HEK293 (cell line): ENCODE results near the gene PFAS.
A peak's percentile ranks its signal among the peaks of the same experiment; 100 is the strongest.

Experiments
- ATF2 ChIP-seq: fragments of 450-650 bp; formaldehyde crosslinking; IDR thresholded peaks from 2 replicates; pipeline ENCODE4 v1.5.1; 2016; ENCODE audit warnings: missing biosample characterization, missing genetic modification characterization, low read depth
- OSR2 ChIP-seq: fragments of 450-650 bp; formaldehyde crosslinking; IDR thresholded peaks from 2 replicates; pipeline ENCODE4 v1.5.1; 2016; ENCODE audit warnings: missing biosample characterization, missing genetic modification characterization
- PRDM4 ChIP-seq: fragments of 450-650 bp; formaldehyde crosslinking; IDR thresholded peaks from 2 replicates; pipeline ENCODE4 v1.5.1; 2017; ENCODE audit warnings: missing biosample characterization, missing genetic modification characterization
- REST ChIP-seq: fragments of 450-650 bp; formaldehyde crosslinking; IDR thresholded peaks from 2 replicates; pipeline ENCODE4 v1.5.1; 2016; ENCODE audit warnings: missing biosample characterization, missing genetic modification characterization
- SP3 ChIP-seq: fragments of 450-650 bp; formaldehyde crosslinking; IDR thresholded peaks from 2 replicates; pipeline ENCODE4 v1.5.1; 2016; ENCODE audit warnings: missing biosample characterization, missing genetic modification characterization
- ZBTB49 ChIP-seq: fragments of 450-650 bp; formaldehyde crosslinking; IDR thresholded peaks from 2 replicates; pipeline ENCODE4 v1.5.1; 2016; ENCODE audit warnings: missing biosample characterization, missing genetic modification characterization, low read depth
- ZNF114 ChIP-seq: fragments of 450-650 bp; formaldehyde crosslinking; IDR thresholded peaks from 2 replicates; pipeline ENCODE4 v1.5.0; 2017; ENCODE audit warnings: missing biosample characterization, missing genetic modification characterization
- ZNF132 ChIP-seq: fragments of 450-650 bp; formaldehyde crosslinking; IDR thresholded peaks from 2 replicates; pipeline ENCODE4 v1.5.1; 2017; ENCODE audit warnings: missing biosample characterization, missing genetic modification characterization, borderline replicate concordance
- ZNF175 ChIP-seq: fragments of 450-650 bp; formaldehyde crosslinking; IDR thresholded peaks from 2 replicates; pipeline ENCODE4 v1.5.1; 2016; ENCODE audit warnings: missing biosample characterization, missing genetic modification characterization
- ZNF248 ChIP-seq: fragments of 450-650 bp; formaldehyde crosslinking; IDR thresholded peaks from 2 replicates; pipeline ENCODE4 v1.5.1; 2017; ENCODE audit warnings: missing biosample characterization, missing genetic modification characterization
- ZNF26 ChIP-seq: fragments of 450-650 bp; formaldehyde crosslinking; IDR thresholded peaks from 2 replicates; pipeline ENCODE4 v1.5.1; 2016; ENCODE audit warnings: missing biosample characterization, missing genetic modification characterization
- ZNF280C ChIP-seq: fragments of 450-650 bp; formaldehyde crosslinking; IDR thresholded peaks from 2 replicates; pipeline ENCODE4 v1.5.1; 2016; ENCODE audit warnings: missing biosample characterization, missing genetic modification characterization
- ZNF391 ChIP-seq: fragments of 450-650 bp; formaldehyde crosslinking; IDR thresholded peaks from 2 replicates; pipeline ENCODE4 v1.5.1; 2016; ENCODE audit warnings: low read depth, missing biosample characterization, missing genetic modification characterization, borderline replicate concordance
- ZNF449 ChIP-seq: fragments of 450-650 bp; formaldehyde crosslinking; IDR thresholded peaks from 2 replicates; pipeline ENCODE4 v1.5.1; 2017; ENCODE audit warnings: missing biosample characterization, mild to moderate bottlenecking, missing genetic modification characterization, moderate library complexity
- ZNF501 ChIP-seq: fragments of 450-650 bp; formaldehyde crosslinking; IDR thresholded peaks from 2 replicates; pipeline ENCODE4 v1.5.1; 2016; ENCODE audit warnings: missing biosample characterization, missing genetic modification characterization
- ZNF561 ChIP-seq: fragments of 450-650 bp; IDR thresholded peaks from 2 replicates; pipeline ENCODE4 v1.5.1; 2018; ENCODE audit warnings: missing biosample characterization, missing genetic modification characterization, borderline replicate concordance
- ZNF610 ChIP-seq: fragments of 450-650 bp; formaldehyde crosslinking; IDR thresholded peaks from 2 replicates; pipeline ENCODE4 v1.5.1; 2016; ENCODE audit warnings: missing biosample characterization, missing genetic modification characterization, borderline replicate concordance
- ZNF670 ChIP-seq: fragments of 450-650 bp; formaldehyde crosslinking; IDR thresholded peaks from 2 replicates; pipeline ENCODE4 v1.5.1; 2016; ENCODE audit warnings: missing biosample characterization, missing genetic modification characterization, low read depth
- ZNF704 ChIP-seq: fragments of 450-650 bp; formaldehyde crosslinking; IDR thresholded peaks from 2 replicates; pipeline ENCODE4 v1.5.1; 2016; ENCODE audit warnings: missing biosample characterization, missing genetic modification characterization
- ZNF747 ChIP-seq: fragments of 450-650 bp; formaldehyde crosslinking; IDR thresholded peaks from 2 replicates; pipeline ENCODE4 v1.5.1; 2016; ENCODE audit warnings: missing biosample characterization, missing genetic modification characterization
- ZNF777 ChIP-seq: fragments of 450-650 bp; formaldehyde crosslinking; IDR thresholded peaks from 2 replicates; pipeline ENCODE4 v1.5.1; 2017; ENCODE audit warnings: missing biosample characterization, missing genetic modification characterization, borderline replicate concordance

PFAS gene

GRCh38 chr17:8221663-8222379, 27.3 kb upstream of the PFAS start (continued):
- no peak for TF ChIP-seq ZNF280C (tag by site-specific recombination)
- no peak for TF ChIP-seq ZBTB49
- TF ChIP-seq ZNF26 (tag by site-specific recombination) = 0 out of 2 replicates have a peak, but pooled peaks have one; percentile 3
- TF ChIP-seq ZNF132 (tag by site-specific recombination) = no peak
- TF ChIP-seq ZNF391 (tag by site-specific recombination) = peak; percentile 12; the same call in 1 of the 2 replicates
- TF ChIP-seq ZNF610 (tag by site-specific recombination) = no peak
- TF ChIP-seq ZNF747 (tag by site-specific recombination) = no peak
- TF ChIP-seq ZNF777 (tag by site-specific recombination) = no peak; the same call in 1 of the 2 replicates
- TF ChIP-seq ATF2 (tag by site-specific recombination) = no peak
- no peak for TF ChIP-seq ZNF248
- TF ChIP-seq ZNF670 = no peak
- TF ChIP-seq SP3 (tag by site-specific recombination) = no peak; the same call in 1 of the 2 replicates
- TF ChIP-seq ZNF449 (tag by site-specific recombination) = peak; percentile 35; the same call in 1 of the 2 replicates
- peak; percentile 43; the same call in 1 of the 2 replicates for TF ChIP-seq REST (tag by site-specific recombination)
- 0 out of 2 replicates have a peak, but pooled peaks have one; percentile 1 for TF ChIP-seq ZNF501
- peak; percentile 20 for TF ChIP-seq ZNF561
- TF ChIP-seq ZNF704 (tag by site-specific recombination) = no peak
- TF ChIP-seq PRDM4 (tag by site-specific recombination) = peak; percentile 59
- no peak for TF ChIP-seq ZNF175 (tag by site-specific recombination)
- no peak for TF ChIP-seq ZNF114 (tag by site-specific recombination)
- TF ChIP-seq OSR2 (tag by site-specific recombination) = no peak
